ENCODE data around the gene SFXN5.

DNA sequence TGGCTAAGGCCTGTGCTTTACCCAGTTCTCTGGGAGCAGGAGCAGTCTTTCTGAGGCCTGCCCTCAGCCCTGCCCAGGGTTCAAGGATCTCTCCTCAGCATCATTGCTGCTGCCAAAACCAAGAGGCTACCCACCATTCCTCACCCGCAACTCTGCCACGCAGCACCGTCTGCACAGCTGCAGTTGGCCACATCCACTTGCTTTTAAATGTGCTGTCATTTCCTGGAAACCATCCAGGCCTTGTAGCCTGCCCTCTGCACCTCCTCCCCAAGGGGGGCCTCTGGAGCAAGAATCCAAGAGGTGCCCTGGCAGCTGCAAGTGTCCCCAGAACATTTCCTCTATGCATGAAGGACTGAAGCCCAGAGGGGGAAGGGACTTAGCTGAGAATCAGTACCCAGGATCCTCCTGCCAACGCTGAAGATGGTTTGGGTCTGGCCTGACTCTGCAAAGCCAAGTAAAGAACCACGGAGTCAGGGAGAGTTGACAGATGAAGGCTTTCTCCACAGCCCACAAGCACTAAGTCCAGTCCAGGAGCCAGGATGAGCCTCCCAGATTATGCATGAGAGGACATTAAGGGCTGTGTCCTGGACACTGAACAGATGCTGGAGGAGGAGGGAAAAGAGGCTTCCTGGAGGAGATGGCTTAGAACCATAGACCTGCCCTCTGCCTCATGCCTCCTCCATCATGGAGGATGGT lies 139.3 kb downstream of the SFXN5 start:
- TF ChIP-seq, protein P1, sequence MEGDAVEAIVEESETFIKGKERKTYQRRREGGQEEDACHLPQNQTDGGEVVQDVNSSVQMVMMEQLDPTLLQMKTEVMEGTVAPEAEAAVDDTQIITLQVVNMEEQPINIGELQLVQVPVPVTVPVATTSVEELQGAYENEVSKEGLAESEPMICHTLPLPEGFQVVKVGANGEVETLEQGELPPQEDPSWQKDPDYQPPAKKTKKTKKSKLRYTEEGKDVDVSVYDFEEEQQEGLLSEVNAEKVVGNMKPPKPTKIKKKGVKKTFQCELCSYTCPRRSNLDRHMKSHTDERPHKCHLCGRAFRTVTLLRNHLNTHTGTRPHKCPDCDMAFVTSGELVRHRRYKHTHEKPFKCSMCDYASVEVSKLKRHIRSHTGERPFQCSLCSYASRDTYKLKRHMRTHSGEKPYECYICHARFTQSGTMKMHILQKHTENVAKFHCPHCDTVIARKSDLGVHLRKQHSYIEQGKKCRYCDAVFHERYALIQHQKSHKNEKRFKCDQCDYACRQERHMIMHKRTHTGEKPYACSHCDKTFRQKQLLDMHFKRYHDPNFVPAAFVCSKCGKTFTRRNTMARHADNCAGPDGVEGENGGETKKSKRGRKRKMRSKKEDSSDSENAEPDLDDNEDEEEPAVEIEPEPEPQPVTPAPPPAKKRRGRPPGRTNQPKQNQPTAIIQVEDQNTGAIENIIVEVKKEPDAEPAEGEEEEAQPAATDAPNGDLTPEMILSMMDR (IDR thresholded peaks at IDR 0.05) = no peak
- TF ChIP-seq POLR2A (IDR thresholded peaks at IDR 0.05) = no peak

Measured in testis (tissue), 2 donors.